PC-3 (cell line): ENCODE data around the gene SLC16A12.

Experiments
- CTCF ChIP-seq: fragments of 300-600 bp; sonication (generic); conservative IDR thresholded peaks from 2 replicates; pipeline ENCODE4 v1.5.1; 2017; ENCODE audit warnings: antibody characterized with exemption, low read depth, mild to moderate bottlenecking, low read length
- EZH2 ChIP-seq: fragments of 300-600 bp; sonication (generic); IDR thresholded peaks from one replicate; pipeline ENCODE4 v1.6.1; 2017; ENCODE audit warnings: antibody characterized with exemption, mild to moderate bottlenecking, low read length; ENCODE audit not compliant: unreplicated experiment
- EZH2phosphoT487 ChIP-seq: fragments of 300-600 bp; sonication (generic); IDR thresholded peaks from 2 replicates; pipeline ENCODE4 v1.6.1; 2018; ENCODE audit warnings: mild to moderate bottlenecking, antibody characterized with exemption, low read length, borderline replicate concordance

GRCh38 chr10:89476150-89476549, 59.2 kb downstream of the SLC16A12 start:
- TF ChIP-seq CTCF: no peak
- TF ChIP-seq EZH2: no peak
- TF ChIP-seq EZH2phosphoT487: no peak
